NK-92 treated with Interleukin-12 subunit alpha and Interleukin-12 subunit beta, amount 100 ng/mL, for 24 hours (cell line): ENCODE results near the gene CALHM3.

ENCODE experiments used
- DNase-seq: peaks from one replicate; lab custom pipeline; 2025; lab: John Stamatoyannopoulos, UW

CALHM3 gene

GRCh38 chr10:103474077-103474476 is 5.0 kb downstream of the CALHM3 start:
- DNase-seq = no peak

DNA sequence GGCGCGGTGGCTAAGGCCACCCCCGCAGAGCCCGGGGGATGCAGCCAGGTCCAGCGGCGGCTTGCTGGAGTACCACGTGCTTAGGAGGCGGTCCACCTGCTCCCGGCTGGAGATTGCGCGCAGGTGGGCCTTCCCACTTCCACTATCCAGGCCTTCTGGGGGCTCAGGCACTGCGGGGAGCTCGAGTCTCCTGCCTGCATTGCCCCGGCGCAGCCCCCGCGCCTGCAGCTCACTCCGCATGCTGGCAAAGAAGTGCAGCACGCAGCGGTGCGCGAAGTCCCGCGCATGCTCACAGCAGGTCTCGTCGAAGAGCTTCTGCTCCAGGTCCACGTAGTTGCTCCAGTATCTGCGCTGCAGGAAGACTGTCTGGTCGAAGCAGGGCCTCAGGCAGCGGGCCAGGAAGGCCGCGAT is 5.8 kb downstream of the CALHM3 start:
- DNase-seq = no peak

DNA sequence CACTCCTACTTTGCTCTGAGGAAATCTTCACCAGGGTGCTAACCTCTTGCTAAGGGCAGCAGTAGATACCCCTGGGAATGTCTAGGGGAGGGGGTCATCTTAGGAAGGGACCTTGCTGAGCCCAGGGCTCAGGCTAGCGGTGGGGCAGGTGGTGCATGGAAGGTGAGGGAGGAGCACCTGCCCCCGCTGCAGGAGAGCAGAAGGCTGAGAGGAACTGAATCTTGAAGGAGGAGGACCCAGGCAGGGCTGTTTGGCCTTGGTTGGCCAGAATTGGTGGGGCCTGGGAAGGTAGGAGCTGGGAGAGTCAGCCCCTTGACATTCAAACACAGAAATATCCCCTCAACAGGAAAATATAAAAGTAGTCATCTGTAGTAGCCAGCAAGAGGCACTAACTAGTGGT is 7.0 kb downstream of the CALHM3 start:
- no peak for DNase-seq

DNA sequence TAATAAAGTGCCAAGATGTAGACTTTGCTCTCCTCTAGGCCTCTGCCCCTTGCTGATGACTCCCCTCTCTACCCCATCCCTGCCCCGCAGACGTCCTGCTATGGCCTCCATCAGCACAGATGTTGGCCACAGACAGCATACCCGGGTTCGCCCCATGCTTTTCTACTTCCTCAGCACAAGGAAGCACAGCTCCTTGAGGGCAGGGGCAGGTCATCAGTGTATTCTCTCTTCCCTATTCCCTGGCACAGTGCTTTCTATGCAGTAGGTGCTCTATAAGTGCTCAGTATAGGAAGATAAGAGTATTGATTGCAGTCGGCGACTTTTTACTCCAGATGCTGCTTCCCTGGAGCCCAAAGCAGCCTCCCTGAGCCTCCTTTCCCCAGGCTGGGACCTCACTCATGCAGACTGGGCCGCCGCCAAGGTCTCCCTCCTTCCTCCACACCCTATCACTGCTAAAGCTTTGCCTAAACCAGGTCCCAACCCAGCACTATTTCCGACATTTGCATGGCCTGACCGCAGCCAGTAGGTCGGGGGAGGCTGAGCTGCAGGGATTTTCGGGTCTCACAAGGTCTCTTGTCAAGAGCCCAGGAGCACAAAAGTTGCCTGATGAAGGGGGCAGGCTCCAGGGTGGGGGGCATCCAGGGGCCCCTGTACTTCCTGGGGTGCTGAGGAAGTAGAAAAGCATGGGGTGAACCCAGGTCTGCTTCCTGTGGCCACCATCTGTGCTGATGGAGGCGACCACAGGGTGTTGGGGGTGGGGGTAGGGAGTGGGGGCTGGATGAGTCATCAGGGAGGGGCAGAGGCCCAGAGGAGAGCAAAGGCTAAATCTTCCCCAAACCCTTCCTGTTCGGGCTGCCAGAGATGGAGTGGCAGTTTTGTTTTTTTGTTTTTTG is 8.0 kb downstream of the CALHM3 start:
- DNase-seq = peak; percentile 81

DNA sequence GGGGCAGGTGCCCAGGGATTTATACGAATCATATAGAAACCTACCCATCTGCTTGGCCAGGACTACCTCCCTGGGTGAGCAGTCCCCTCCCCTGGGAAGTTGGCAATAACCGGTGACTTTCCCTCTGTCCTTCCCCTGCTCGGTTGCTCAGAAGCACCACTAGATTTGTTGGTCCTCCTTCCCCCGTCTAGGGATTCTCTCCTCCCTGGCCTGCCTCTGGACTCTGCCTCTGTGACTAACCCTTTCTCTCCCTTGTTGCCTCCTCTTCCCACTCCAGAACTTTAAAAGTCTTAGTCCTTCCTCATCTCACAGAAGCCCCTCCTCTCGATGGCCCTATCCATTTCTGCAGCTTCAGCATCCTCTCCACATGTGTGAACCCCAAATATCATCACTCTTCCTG is 9.8 kb downstream of the CALHM3 start:
- DNase-seq = no peak

GRCh38 chr10:103467406-103467805 is 11.6 kb downstream of the CALHM3 start:
- no peak for DNase-seq

GRCh38 chr10:103466734-103467133 is 12.3 kb downstream of the CALHM3 start:
- DNase-seq = no peak

- no peak for DNase-seq
Measured at GRCh38 chr10:103465411-103466179, 13.4 kb downstream of the CALHM3 start.

DNA sequence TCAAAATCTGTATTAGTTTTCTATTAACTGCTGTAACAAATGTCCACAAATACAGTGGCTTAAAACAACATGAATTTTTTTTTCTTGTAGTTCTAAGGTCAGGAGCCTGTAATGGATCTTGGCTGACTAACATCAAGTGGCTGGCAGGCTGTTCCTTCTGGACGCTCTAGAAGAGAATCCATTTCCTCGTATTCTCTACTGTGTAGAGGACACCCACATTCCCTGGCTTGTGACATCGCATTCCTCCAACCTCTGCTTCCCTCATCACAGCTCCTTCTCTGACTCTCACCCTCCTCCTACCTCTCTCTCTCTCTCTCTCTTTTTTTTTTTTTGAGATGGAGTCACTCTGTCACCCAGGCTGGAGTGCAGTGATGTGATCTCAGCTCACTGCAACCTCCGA is 15.5 kb downstream of the CALHM3 start:
- DNase-seq = no peak

DNA sequence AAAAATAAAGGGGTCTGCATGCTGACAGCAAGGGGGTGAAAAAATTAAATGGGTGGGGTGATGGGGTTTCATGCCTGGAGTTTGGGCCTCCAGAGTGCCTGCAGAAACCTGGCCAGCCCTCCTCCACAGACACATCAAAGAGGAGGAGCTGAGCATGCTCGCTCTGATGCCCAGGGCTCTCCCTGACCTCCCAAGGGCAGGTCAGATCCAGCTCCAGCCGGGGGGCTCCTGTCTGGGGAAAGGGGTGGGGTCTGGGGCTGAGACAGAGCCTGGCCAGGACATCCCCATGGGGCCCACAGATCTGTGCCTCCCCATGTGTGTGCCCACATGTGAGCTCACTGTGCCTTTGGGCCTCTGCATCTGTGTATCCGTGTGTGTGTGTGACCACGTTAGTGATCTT is 19.4 kb downstream of the CALHM3 start:
- DNase-seq = no peak

GRCh38 chr10:103458720-103459119 is 20.3 kb downstream of the CALHM3 start, which contains the start of gene CALHM1:
Gene CALHM1, minus strand, starts transcription at chr10:103458900. Its CDS starts 149 bp downstream, at chr10:103458751.
- DNase-seq = no peak

DNA sequence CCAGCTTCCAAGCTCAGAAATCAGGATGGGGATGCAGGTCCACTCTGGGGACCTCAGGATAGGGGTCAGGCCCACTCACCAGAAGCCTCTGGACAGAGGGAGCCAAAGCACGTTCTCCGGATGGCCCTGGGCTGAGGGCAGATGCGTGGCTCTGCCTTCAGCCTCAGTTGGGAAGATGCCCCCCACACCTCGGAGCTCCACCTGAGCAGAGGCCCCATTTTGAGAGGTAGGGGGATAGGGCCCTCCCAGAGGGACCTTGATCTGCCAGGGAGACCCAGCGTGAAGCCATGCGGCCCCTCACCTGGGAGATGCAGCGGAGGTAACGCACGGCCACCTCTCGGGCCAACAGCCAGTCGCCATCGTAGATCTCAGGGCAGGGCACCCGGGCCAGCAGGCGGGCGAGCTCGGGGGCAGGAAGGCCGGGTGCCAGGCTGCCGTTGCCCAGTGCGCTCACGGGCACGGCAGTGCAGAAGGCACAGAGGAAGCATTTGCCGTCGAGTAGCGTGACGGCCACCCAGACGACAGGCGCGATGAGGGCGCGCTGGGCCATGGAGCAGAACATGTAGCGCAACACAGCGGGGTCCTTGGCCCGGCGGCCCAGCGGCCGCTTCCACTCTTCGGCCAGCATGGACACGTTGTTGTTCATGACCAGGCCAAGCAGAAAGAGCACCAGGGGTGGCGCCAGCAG is 21.0 kb downstream of the CALHM3 start:
- no peak for DNase-seq

DNA sequence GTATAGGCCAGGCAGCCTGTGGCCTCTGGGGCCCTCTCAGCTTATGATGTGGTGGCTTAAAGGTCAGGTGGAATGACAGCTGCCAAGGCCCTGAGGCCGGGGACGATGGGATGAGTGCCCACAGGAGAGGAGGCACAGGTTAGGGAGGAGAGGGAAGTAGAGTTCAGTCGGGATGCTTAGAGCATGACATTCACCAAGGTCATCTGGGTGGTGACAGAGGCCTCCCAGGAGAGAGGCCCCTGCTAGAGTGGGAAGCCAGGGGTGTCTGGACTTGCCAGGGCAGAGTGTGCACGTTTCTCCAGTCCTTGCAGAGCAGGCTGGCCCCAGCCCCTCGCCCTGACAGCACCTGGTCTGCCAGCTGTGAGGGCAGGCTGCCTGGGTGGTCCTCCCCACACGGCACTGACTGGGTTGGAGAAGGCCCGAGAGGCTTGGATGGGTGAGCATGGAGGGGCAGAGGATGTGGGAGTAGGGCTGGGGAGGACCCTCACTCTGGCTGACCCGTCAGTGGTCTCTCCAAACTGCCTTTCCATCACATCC is 21.8 kb downstream of the CALHM3 start:
- no peak for DNase-seq

- DNase-seq = no peak
Measured at GRCh38 chr10:103456074-103456660, 22.9 kb downstream of the CALHM3 start.

- no peak for DNase-seq
Measured at GRCh38 chr10:103455235-103455634, 23.8 kb downstream of the CALHM3 start.

- no peak for DNase-seq
Measured at GRCh38 chr10:103454026-103454425, 25.0 kb downstream of the CALHM3 start.

- DNase-seq = no peak
Measured at GRCh38 chr10:103452506-103453230, 26.4 kb downstream of the CALHM3 start.

DNA sequence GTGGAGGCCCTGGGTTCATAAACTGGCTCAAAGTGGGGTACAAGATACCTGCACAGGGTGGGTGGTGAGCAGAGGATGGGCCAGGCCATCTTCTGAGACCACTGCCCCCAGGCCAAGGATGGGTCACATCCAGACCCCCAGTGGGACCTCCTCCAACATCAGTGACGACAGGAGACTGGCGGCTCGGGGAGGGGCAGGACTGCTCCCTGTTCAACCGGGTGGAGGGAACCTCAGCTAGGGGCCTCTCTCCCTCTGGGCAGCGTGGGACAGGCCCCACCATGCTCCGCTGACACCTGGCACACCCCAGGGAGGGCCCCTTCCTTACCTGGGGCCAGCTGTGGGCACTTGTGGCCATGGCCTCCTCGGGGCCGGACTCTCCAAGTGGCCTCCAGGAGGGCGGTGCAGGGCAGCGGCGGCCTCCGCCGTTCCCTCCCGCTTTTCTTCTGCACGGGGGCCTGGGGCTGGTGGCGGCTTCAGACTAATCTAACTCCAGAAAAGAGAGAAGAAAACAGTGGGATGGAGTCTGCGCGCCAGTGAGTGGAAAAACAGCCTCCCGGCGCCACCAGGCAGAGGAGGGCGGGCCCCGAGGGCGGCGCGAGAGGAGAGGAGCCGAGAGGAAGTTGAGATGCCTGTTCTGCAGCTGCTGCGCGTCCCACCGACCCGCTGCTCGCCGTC is 27.1 kb downstream of the CALHM3 start, which contains the start of gene CALHM2:
TSS of gene CALHM2 (minus strand) at position 540 of the 675 bp plus-strand sequence. CDS start 2,429 bp downstream, outside the sequence.
- no peak for DNase-seq

DNA sequence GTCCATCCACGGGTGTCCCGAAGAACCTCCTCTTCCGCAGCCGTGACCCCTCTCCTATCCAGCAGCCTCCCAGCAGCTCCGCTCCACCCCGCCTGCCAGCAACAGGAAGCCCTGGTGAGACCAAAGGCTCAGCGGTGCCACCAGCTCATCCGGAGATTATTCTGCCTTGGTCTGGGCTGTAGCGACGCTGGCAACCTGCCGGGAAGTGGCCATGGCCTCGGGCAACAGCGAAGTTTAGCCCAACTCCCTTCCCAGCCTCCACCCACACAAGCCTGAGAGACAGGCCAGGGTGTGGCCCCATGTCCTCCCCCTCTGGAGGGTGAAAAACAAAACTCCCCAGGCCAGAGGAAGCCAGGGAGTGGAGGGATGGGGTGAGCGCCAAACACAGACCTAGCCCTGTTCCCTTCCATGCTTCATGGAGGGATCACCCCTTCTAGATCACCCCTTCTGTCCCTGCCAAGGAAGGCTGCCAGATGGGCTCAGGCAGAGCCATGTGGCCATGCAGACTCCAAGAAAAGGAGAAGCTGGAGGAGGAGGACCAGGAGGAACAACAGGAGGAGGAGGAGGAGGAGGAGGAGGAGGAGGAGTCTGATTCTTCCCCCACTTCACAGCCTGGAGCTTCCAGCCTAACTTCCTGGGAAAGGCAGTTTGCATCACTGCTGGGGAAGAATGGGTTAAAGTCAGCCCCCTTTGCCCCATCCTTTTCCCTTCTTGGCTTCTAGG is 27.8 kb downstream of the CALHM3 start:
- no peak for DNase-seq
